Sigmoid colon (tissue), 3 donors: Measurements from ENCODE around the gene CDK11B.

Source experiments
- CTCF ChIP-seq, 4 experiments: fragments of 450-650 bp in 3 of 4; fragments of 200-600 bp in 1 of 4; IDR thresholded peaks; one replicate each; pipeline ENCODE4 v1.5.1; 2016 to 2019; ENCODE audit warnings: antibody characterized with exemption in 4 of 4, mild to moderate bottlenecking in 3 of 4, moderate library complexity in 2 of 4
- POLR2A ChIP-seq, 2 donors: fragments of 450-650 bp; IDR thresholded peaks; one replicate each; pipeline ENCODE4 v1.6.1; 2016; ENCODE audit warnings: antibody characterized with exemption in 2 of 2, mild to moderate bottlenecking in 2 of 2, moderate library complexity in 2 of 2

- no peak for TF ChIP-seq CTCF (IDR thresholded peaks at IDR 0.05)
- TF ChIP-seq POLR2A (IDR thresholded peaks at IDR 0.05): no peak
These were observed 45.2 kb downstream of the CDK11B start for GRCh38 chr1:1613509-1614082.
